Calu3 (cell line): ENCODE measurements around the gene PLA2G2C. TPM values are rescaled to one million over a fixed set of nuclear protein-coding genes. Genes with fewer than 3 reads are reported as not detected.
"Not testable (repeated sequence)": the region's sequence is repeated elsewhere in the genome, so short reads cannot be mapped to it uniquely, and the experiment has no call there.

Source experiments
- Bru-seq: library from RNA; stranded (reverse); fragments of 400-500 nt; gene quantifications from one replicate; lab custom pipeline; 2021; lab: Mats Ljungman, UMichigan
- BruChase-seq, 2 experiments: library from RNA; stranded (reverse); fragments of 400-500 nt; gene quantifications; one replicate each; lab custom pipeline; 2021; lab: Mats Ljungman, UMichigan
- BruUV-seq: library from RNA; stranded (reverse); fragments of 400-500 nt; replicated peaks from 2 replicates; lab custom pipeline; 2021; lab: Mats Ljungman, UMichigan
- CTCF ChIA-PET: fragments of 300-600 bp; sonication (Branson Sonifier 250); formaldehyde crosslinking; loops from one replicate; lab custom pipeline; 2022; ENCODE audit warnings: antibody characterized with exemption; lab: Charles Lee
- DNase-seq: peaks from one replicate; pipeline ENCODE4 v3.0.0; 2022
- H3K27ac Mint-ChIP-seq: one replicate; pipeline ENCODE4 v1.8.0; 2022; ENCODE audit warnings: mixed read lengths; ENCODE audit not compliant: unreplicated experiment
- H3K27me3 Mint-ChIP-seq: one replicate; pipeline ENCODE4 v1.8.0; 2022; ENCODE audit warnings: mixed read lengths; ENCODE audit not compliant: unreplicated experiment
- H3K36me3 Mint-ChIP-seq: one replicate; pipeline ENCODE4 v1.8.0; 2022; ENCODE audit warnings: mild to moderate bottlenecking, moderate library complexity, mixed read lengths; ENCODE audit not compliant: insufficient read depth, unreplicated experiment
- H3K4me1 Mint-ChIP-seq: one replicate; pipeline ENCODE4 v1.8.0; 2022; ENCODE audit warnings: mild to moderate bottlenecking, low read depth, mixed read lengths; ENCODE audit not compliant: unreplicated experiment
- H3K4me3 Mint-ChIP-seq: one replicate; pipeline ENCODE4 v1.8.0; 2022; ENCODE audit warnings: mild to moderate bottlenecking, low read depth, moderate library complexity, mixed read lengths; ENCODE audit not compliant: unreplicated experiment
- H3K9me3 Mint-ChIP-seq: one replicate; pipeline ENCODE4 v1.8.0; 2022; ENCODE audit warnings: low read depth, mixed read lengths; ENCODE audit not compliant: unreplicated experiment
- intact Hi-C: fragments of 100-400 bp; cut with micrococcal nuclease; formaldehyde crosslinking; loops from one replicate; pipeline ENCODE4 v1.10.0; 2022; ENCODE audit not compliant: unreplicated experiment
- long read RNA-seq: library from polyadenylated mRNA; stranded (forward); transcript quantifications from one replicate; pipeline ENCODE4 v2.0.0, GENCODE V29; 2022
- total RNA-seq: library from RNA; stranded (reverse); gene quantifications from 2 replicates; pipeline ENCODE4 v1.2.3, GENCODE V29; 2022
- TF ChIP-seq, protein P1 (sequence below): fragments of 200-600 bp; IDR thresholded peaks from one replicate; pipeline ENCODE4 v1.8.0; 2022; ENCODE audit warnings: antibody characterized with exemption; ENCODE audit not compliant: unreplicated experiment

The PLA2G2C gene, protein sequence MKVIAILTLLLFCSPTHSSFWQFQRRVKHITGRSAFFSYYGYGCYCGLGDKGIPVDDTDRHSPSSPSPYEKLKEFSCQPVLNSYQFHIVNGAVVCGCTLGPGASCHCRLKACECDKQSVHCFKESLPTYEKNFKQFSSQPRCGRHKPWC
- total RNA-seq = not detected in 2 replicates
- Bru-seq, nascent RNA = not detected
- BruChase-seq, experiment 1, labeled RNA remaining after a 6-hour chase = percentile 5 among the genes with signal in this experiment
- BruChase-seq, experiment 2, labeled RNA remaining after a 2-hour chase = not detected
- long read RNA-seq = 0 reads

DNA sequence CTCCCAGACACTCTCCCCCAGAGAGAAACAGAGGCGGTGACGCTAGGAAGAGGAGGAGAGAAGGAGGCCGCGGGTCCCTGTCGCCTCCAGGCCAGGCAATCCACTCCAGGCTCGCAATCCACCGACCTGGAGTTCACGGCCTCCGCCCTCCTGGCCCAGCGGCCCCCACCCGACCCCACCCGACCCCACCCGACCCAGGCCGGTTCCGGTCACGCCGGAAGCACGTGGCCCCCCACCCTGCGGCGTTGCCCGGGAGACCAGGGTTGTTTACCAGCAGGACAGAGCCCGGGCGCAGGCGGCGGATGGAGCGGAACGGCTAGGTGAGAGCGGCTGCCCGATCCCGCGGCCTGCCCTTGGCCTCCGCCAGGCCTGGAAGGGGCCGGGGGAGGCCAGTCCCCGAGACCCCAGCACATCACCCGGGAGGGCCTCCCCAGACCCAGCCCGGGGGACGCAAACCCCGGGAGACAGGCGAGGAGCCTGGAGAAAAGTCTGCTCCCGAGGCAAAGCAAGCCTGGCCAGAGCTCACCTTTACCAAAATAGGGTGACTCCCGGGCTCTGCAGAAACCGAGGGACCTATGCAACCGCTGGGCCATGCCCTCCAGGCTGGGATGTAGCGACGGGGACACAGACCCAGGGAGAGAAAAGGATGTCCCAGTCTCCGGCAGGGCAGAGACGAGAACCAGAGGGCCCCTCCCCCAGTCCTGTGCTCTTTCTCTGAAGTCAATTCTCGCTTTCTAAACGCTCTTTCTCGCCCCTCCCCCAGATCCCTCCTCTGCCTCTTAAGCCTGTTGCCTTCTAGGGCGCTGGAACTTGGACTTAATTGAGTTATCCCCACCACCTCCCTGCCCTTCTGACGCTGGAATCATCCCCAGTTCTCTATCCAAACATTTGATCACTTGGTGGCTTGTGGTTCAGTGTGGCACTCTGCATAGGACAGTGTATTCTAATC is at the start of gene PLA2G2C, which contains the start of gene UBXN10:
PLA2G2C (minus strand) TSS at position 685 of the 949 bp plus-strand sequence. CDS start 9,155 bp downstream, outside the sequence.
UBXN10 (plus strand) TSS at position 263 of the 949 bp plus-strand sequence. CDS start 4,466 bp downstream, outside the sequence.
- TF ChIP-seq, protein P1, sequence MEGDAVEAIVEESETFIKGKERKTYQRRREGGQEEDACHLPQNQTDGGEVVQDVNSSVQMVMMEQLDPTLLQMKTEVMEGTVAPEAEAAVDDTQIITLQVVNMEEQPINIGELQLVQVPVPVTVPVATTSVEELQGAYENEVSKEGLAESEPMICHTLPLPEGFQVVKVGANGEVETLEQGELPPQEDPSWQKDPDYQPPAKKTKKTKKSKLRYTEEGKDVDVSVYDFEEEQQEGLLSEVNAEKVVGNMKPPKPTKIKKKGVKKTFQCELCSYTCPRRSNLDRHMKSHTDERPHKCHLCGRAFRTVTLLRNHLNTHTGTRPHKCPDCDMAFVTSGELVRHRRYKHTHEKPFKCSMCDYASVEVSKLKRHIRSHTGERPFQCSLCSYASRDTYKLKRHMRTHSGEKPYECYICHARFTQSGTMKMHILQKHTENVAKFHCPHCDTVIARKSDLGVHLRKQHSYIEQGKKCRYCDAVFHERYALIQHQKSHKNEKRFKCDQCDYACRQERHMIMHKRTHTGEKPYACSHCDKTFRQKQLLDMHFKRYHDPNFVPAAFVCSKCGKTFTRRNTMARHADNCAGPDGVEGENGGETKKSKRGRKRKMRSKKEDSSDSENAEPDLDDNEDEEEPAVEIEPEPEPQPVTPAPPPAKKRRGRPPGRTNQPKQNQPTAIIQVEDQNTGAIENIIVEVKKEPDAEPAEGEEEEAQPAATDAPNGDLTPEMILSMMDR = no peak
- DNase-seq = peak; percentile 47
- Mint-ChIP-seq H3K4me1 (no peaks in the 10 kb centered on the region), H3K36me3 (peaks cover 4% of the 10 kb centered on the region), H3K4me3 (peak within 1 kb of the TSS; percentile 63), H3K27me3 (peaks cover 59% of the 10 kb centered on the region), H3K9me3 (peaks cover 3% of the 10 kb centered on the region), H3K27ac (no peak within 1 kb of the TSS)
- CTCF ChIA-PET = no interaction called here
- no TSS peak for BruUV-seq
- intact Hi-C loops = no loop called here

DNA sequence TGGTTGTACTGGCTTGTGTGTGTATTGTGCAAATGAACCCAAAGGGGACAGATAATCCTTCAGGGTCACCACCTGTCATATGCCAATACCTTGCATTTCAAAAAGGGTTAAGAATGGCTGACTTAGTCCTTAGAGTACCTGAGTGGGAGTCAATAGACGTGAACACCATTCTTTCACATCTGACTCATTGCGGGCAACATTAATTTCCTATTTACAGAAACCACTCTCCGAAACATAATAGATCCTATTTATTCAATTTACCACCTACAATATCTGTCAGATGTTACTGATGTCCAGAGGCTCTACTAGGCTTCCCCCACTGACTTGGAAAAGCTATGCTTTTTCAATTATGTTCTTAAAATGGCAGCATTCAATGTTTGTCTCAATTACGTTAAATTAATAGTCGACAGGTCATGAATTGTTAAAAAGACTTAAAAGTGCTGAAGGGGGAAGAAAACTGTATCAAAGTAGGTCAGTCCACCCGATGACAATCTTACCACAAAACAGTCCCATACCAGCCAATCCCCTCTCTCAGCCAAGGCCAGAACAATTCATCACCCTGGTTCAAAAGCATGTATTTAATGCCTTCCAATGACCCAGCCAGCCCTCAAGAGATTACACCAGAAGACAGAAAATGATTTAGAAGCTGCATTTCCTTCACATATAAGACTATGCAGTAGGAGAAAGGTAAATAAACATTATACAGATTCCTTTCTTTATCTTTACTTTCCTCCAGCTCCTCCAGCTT is 48.6 kb upstream of the PLA2G2C start:
- TF ChIP-seq, protein P1 = no peak
- no peaks in the 10 kb centered on the region for H3K36me3 Mint-ChIP-seq
- peaks cover 27% of the 10 kb centered on the region for H3K27me3 Mint-ChIP-seq
- CTCF ChIA-PET = no interaction called here
- H3K27ac Mint-ChIP-seq = no peak overlapping the region
- no peak overlapping the region for H3K4me3 Mint-ChIP-seq
- peaks cover 4% of the 10 kb centered on the region for H3K9me3 Mint-ChIP-seq
- no TSS peak for BruUV-seq
- no peak for DNase-seq
- peaks cover 8% of the 10 kb centered on the region for H3K4me1 Mint-ChIP-seq
- intact Hi-C loops = no loop called here

DNA sequence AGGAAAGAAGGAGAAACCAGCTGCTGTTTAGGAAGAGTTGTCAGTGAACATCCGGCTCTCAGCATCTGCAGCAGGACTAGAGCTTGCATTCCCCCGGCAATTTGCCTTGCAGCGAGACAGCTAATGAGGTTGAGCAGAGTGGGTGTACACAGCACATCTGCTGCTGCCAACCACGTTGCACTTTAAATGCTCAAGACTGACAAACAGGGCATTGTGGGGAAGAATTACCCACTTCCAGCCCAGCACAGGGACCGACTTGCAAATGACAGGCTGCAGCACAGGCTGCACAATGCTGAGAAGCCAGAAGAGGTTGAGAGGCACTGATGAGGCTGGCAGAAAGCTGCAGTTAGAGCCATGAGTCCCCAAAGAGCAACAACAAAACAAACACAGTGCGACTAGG is 47.5 kb upstream of the PLA2G2C start:
- Mint-ChIP-seq H3K27ac (no peak overlapping the region), H3K36me3 (no peaks in the 10 kb centered on the region), H3K27me3 (peaks cover 23% of the 10 kb centered on the region), H3K9me3 (peaks cover 4% of the 10 kb centered on the region), H3K4me3 (no peak overlapping the region), H3K4me1 (peaks cover 8% of the 10 kb centered on the region)
- no peak for DNase-seq
- CTCF ChIA-PET = no interaction called here
- intact Hi-C loops = no loop called here
- no TSS peak for BruUV-seq
- TF ChIP-seq, protein P1 = no peak

DNA sequence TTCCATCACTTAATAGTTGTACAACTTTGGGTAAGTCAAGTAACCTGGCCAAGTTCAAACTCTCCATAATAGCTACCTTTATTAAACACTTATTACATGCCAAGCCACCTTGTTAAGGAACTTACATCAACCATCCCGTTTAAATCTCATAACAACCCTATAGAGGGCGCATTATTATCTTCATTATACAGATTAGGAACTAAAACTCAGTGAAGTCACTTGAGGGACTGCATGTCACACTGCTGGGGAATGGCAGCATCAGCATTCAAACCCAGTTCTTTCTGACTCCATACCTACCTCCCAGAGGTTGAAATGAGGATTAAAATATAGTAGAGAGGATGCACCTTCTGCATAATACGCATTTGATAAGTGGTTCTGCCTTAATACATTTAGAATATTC is 47.1 kb upstream of the PLA2G2C start:
- TF ChIP-seq, protein P1 = no peak

DNA sequence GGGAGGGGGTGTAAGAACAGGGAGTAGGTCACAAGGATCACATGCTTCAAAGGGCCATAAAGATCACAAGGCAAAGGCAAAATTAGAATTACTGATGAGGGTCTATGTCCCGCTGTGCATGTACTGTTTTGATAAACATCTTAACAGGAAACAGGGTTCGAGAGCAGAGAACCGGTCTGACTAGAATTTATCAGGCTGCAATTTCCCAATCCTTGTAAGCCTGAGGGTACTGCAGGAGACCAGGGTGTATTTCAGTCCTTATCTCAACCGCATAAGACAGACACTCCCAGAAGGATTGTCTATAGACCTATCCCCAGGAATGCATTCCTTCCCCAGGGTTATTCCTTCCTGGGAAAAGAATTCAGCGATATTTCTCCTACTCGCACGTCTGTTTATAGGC is 46.2 kb upstream of the PLA2G2C start:
- H3K4me3 Mint-ChIP-seq, H3K27ac Mint-ChIP-seq, CTCF ChIA-PET, H3K9me3 Mint-ChIP-seq, H3K36me3 Mint-ChIP-seq, H3K4me1 Mint-ChIP-seq, DNase-seq, intact Hi-C loops, BruUV-seq: not testable (repeated sequence)
- peaks cover 36% of the 10 kb centered on the region for H3K27me3 Mint-ChIP-seq

More for the DNA sequence above, 47.1 kb upstream of the PLA2G2C start:
- H3K4me1 Mint-ChIP-seq = peaks cover 8% of the 10 kb centered on the region
- intact Hi-C loops = no loop called here
- BruUV-seq = no TSS peak
- H3K27ac Mint-ChIP-seq = no peak overlapping the region
- CTCF ChIA-PET = no interaction called here
- no peaks in the 10 kb centered on the region for H3K36me3 Mint-ChIP-seq
- peaks cover 4% of the 10 kb centered on the region for H3K9me3 Mint-ChIP-seq
- H3K4me3 Mint-ChIP-seq = no peak overlapping the region
- H3K27me3 Mint-ChIP-seq = peaks cover 28% of the 10 kb centered on the region
- no peak for DNase-seq
